ENCODE measurements around the gene PIGA. TPM values are rescaled to one million over a fixed set of nuclear protein-coding genes. Genes with fewer than 3 reads are reported as not detected.

The PIGA gene
- total RNA-seq, 1 experiment from 2014 or later: 19.4 TPM

- ChIA-PET CTCF (interaction anchor here (0.6 kb wide), 3 partner anchors 9 to 30 kb away, joined by 3 to 5 read pairs (median 3); partner anchors contain the start of gene ASB9), POLR2A (no interaction called here)
- peak; percentile 21 to 30 for TF ChIP-seq CTCF (IDR thresholded peaks at IDR 0.05; ENCODE audit: insufficient read depth in 1 of 2, low read depth in 1 of 2, low read length in 1 of 2, severe bottlenecking in 1 of 2, unreplicated experiment in 1 of 2)
- H3K27me3 ChIP-seq (replicated peaks; ENCODE audit: control insufficient read depth, insufficient read depth, low read length): no peaks in the 10 kb centered on the region
- H3K4me1 ChIP-seq: peaks cover 8% of the 10 kb centered on the region; the same call in 1 of the 2 replicates
- Mint-ChIP-seq H3K27ac (ENCODE audit: unreplicated experiment) (no peak overlapping the region), H3K4me3 (ENCODE audit: unreplicated experiment) (peak overlapping the region; percentile 57), H3K9me3 (ENCODE audit: unreplicated experiment) (no peaks in the 10 kb centered on the region), H3K36me3 (ENCODE audit: insufficient read depth, unreplicated experiment) (no peaks in the 10 kb centered on the region), H3K4me1 (ENCODE audit: low read depth, unreplicated experiment) (peaks cover 5% of the 10 kb centered on the region), H3K27me3 (ENCODE audit: insufficient read depth, unreplicated experiment) (no peaks in the 10 kb centered on the region)
- intact Hi-C loops (cut with micrococcal nuclease; ENCODE audit: unreplicated experiment): loop anchor here (1.0 kb wide), 1 partner anchor 43 kb away; no protein-coding TSS in a partner anchor
- no TSS peak for BruUV-seq (replicated peaks)
- H3K9me3 ChIP-seq: no peaks in the 10 kb centered on the region
- no peaks in the 10 kb centered on the region for H3K36me3 ChIP-seq (ENCODE audit: control insufficient read depth, insufficient read depth, low read length)
- H3K4me3 ChIP-seq (ENCODE audit: low read depth, low read length): no peak overlapping the region
- DNase-seq: peak in 1 of 2 experiments; percentile 4
Observed at GRCh38 chrX:15299941-15300851, 35.1 kb downstream of the PIGA start.

DNA sequence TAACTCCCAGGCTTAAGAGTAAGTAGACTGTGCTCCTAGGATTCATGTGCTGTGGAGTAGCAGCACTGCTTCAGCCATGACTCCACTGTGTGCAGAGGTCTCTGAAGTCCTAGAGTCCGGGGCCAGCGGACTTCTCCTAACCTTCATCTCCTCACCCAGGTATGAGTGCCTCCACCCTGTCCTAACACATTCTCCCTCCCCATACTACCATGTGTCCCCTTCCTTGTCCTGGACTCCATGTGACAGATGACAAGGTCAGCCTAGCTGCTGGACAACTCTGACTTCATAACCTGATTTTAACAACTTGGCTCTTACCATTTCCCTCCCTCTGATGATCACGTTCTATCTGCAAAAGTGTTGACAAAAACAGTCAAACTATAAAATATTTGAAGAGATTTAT is 36.5 kb downstream of the PIGA start:
- Mint-ChIP-seq H3K9me3 (ENCODE audit: unreplicated experiment) (no peaks in the 10 kb centered on the region), H3K27ac (ENCODE audit: unreplicated experiment) (no peak overlapping the region), H3K4me3 (ENCODE audit: unreplicated experiment) (no peak overlapping the region), H3K4me1 (ENCODE audit: low read depth, unreplicated experiment) (peaks cover 5% of the 10 kb centered on the region), H3K27me3 (ENCODE audit: insufficient read depth, unreplicated experiment) (no peaks in the 10 kb centered on the region), H3K36me3 (ENCODE audit: insufficient read depth, unreplicated experiment) (no peaks in the 10 kb centered on the region)
- H3K4me3 ChIP-seq (ENCODE audit: low read depth, low read length): no peak overlapping the region
- POLR2A ChIA-PET: no interaction called here
- intact Hi-C loops (cut with micrococcal nuclease; ENCODE audit: unreplicated experiment): no loop called here
- H3K36me3 ChIP-seq (ENCODE audit: control insufficient read depth, insufficient read depth, low read length): no peaks in the 10 kb centered on the region
- TF ChIP-seq CTCF (IDR thresholded peaks at IDR 0.05; ENCODE audit: insufficient read depth in 1 of 2, low read depth in 1 of 2, low read length in 1 of 2, severe bottlenecking in 1 of 2, unreplicated experiment in 1 of 2): no peak
- no peaks in the 10 kb centered on the region for H3K9me3 ChIP-seq
- no peaks in the 10 kb centered on the region for H3K27me3 ChIP-seq (replicated peaks; ENCODE audit: control insufficient read depth, insufficient read depth, low read length)
- peaks cover 8% of the 10 kb centered on the region; the same call in 1 of the 2 replicates for H3K4me1 ChIP-seq
- CTCF ChIA-PET: no interaction called here
- no TSS peak for BruUV-seq (replicated peaks)
- no peak for DNase-seq

DNA sequence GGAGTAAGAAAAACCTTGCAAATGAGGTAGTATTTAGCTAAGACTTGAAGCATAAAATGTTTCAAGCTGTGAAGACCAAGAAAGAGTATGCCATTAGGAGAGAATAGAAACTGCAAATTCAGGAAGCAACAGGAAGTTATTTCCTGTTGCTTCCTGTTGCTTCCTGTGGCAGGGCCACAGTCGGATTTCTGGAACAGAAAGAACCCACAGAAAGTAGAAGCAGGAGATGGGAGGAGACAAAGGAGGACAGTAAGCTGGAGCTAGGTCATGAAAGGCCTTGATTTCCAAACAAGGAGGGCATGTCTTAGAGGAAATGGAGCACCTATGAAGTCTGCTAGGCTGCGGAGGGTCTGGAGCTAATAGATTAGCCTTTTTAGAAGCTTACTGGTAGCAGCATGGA is 37.1 kb downstream of the PIGA start:
- POLR2A ChIA-PET: no interaction called here
- Mint-ChIP-seq H3K27me3 (ENCODE audit: insufficient read depth, unreplicated experiment) (no peaks in the 10 kb centered on the region), H3K36me3 (ENCODE audit: insufficient read depth, unreplicated experiment) (no peaks in the 10 kb centered on the region), H3K9me3 (ENCODE audit: unreplicated experiment) (no peaks in the 10 kb centered on the region), H3K4me1 (ENCODE audit: low read depth, unreplicated experiment) (peaks cover 5% of the 10 kb centered on the region), H3K4me3 (ENCODE audit: unreplicated experiment) (no peak overlapping the region), H3K27ac (ENCODE audit: unreplicated experiment) (no peak overlapping the region)
- intact Hi-C loops (cut with micrococcal nuclease; ENCODE audit: unreplicated experiment): no loop called here
- peaks cover 8% of the 10 kb centered on the region; the same call in 1 of the 2 replicates for H3K4me1 ChIP-seq
- H3K4me3 ChIP-seq (ENCODE audit: low read depth, low read length): no peak overlapping the region
- H3K9me3 ChIP-seq: no peaks in the 10 kb centered on the region
- no peaks in the 10 kb centered on the region for H3K27me3 ChIP-seq (replicated peaks; ENCODE audit: control insufficient read depth, insufficient read depth, low read length)
- BruUV-seq (replicated peaks): no TSS peak
- no peaks in the 10 kb centered on the region for H3K36me3 ChIP-seq (ENCODE audit: control insufficient read depth, insufficient read depth, low read length)
- TF ChIP-seq CTCF (IDR thresholded peaks at IDR 0.05; ENCODE audit: insufficient read depth in 1 of 2, low read depth in 1 of 2, low read length in 1 of 2, severe bottlenecking in 1 of 2, unreplicated experiment in 1 of 2): no peak
- no peak for DNase-seq
- CTCF ChIA-PET: no interaction called here

All from Caco-2 (cell line).